Colon (tissue), 2 donors: ENCODE results near the gene THOC2.
"Not testable (repeated sequence)": the region's sequence is repeated elsewhere in the genome, so short reads cannot be mapped to it uniquely, and the experiment has no call there.

Experiments used
- FAIRE-seq: peaks from 2 replicates; lab custom pipeline; 2012; peaks lifted over from hg19 to GRCh38; lab: Jason Lieb, UNC
- donor health status: control.
- donor health status: control.

THOC2 gene

GRCh38 chrX:123732670-123733363 lies at the start of gene THOC2:
Gene THOC2 (minus strand): TSS chrX:123733052. CDS start chrX:123733022, 30 bp downstream.
- FAIRE-seq = no peak

- FAIRE-seq = not testable (repeated sequence)
Measured at GRCh38 chrX:123781786-123782185, 48.9 kb upstream of the THOC2 start.

GRCh38 chrX:123779908-123780396 lies 47.1 kb upstream of the THOC2 start:
- FAIRE-seq = no peak

GRCh38 chrX:123773258-123773988 lies 40.6 kb upstream of the THOC2 start:
- no peak for FAIRE-seq

- no peak for FAIRE-seq
Measured at GRCh38 chrX:123771449-123772064, 38.7 kb upstream of the THOC2 start.

- no peak for FAIRE-seq
Measured at GRCh38 chrX:123764967-123765871, 32.4 kb upstream of the THOC2 start.

- FAIRE-seq = not testable (repeated sequence)
Measured at GRCh38 chrX:123759849-123760248, 27.0 kb upstream of the THOC2 start.

- not testable (repeated sequence) for FAIRE-seq
Measured at GRCh38 chrX:123757794-123758193, 24.9 kb upstream of the THOC2 start.

- no peak for FAIRE-seq
Measured at GRCh38 chrX:123756320-123756719, 23.5 kb upstream of the THOC2 start.

- FAIRE-seq = no peak
Measured at GRCh38 chrX:123755107-123755506, 22.3 kb upstream of the THOC2 start.

- no peak for FAIRE-seq
Measured at GRCh38 chrX:123753656-123754350, 21.0 kb upstream of the THOC2 start.

GRCh38 chrX:123749643-123750042 lies 16.8 kb upstream of the THOC2 start:
- FAIRE-seq = no peak

GRCh38 chrX:123745511-123745910 lies 12.7 kb upstream of the THOC2 start:
- FAIRE-seq = no peak

- FAIRE-seq = no peak
Measured at GRCh38 chrX:123743312-123743711, 10.5 kb upstream of the THOC2 start.

- no peak for FAIRE-seq
Measured at GRCh38 chrX:123742440-123742839, 9.6 kb upstream of the THOC2 start.

GRCh38 chrX:123740536-123740935 lies 7.7 kb upstream of the THOC2 start:
- FAIRE-seq = no peak

GRCh38 chrX:123740006-123740405 lies 7.2 kb upstream of the THOC2 start:
- FAIRE-seq = no peak

GRCh38 chrX:123739474-123739873 lies 6.6 kb upstream of the THOC2 start:
- FAIRE-seq = no peak

- no peak for FAIRE-seq
Measured at GRCh38 chrX:123738378-123738940, 5.6 kb upstream of the THOC2 start.

GRCh38 chrX:123736333-123736921 lies 3.6 kb upstream of the THOC2 start:
- no peak for FAIRE-seq

GRCh38 chrX:123735137-123735536 lies 2.3 kb upstream of the THOC2 start:
- not testable (repeated sequence) for FAIRE-seq
